Mucosa of stomach (tissue), 1 donor: ENCODE results near the gene C1QTNF12.
A peak's percentile ranks its signal among the peaks of the same experiment; 100 is the strongest.

ENCODE experiments used
- H3K27me3 ChIP-seq: one replicate; pipeline ENCODE4 v1.7.0; 2013; ENCODE audit warnings: mild to moderate bottlenecking, low read length; ENCODE audit not compliant: control insufficient read depth, insufficient read depth
- H3K36me3 ChIP-seq: one replicate; pipeline ENCODE4 v1.7.0; 2013; ENCODE audit warnings: low read length; ENCODE audit not compliant: control insufficient read depth, insufficient read depth
- H3K4me1 ChIP-seq: one replicate; pipeline ENCODE4 v1.7.0; 2013; ENCODE audit warnings: mild to moderate bottlenecking, low read length; ENCODE audit not compliant: control insufficient read depth, insufficient read depth
- H3K4me3 ChIP-seq: one replicate; pipeline ENCODE4 v1.7.0; 2013; ENCODE audit warnings: low read length
- H3K9ac ChIP-seq: one replicate; pipeline ENCODE4 v1.7.0; 2013; ENCODE audit warnings: mild to moderate bottlenecking, low read length, moderate library complexity
- H3K9me3 ChIP-seq: one replicate; pipeline ENCODE4 v1.7.0; 2013; ENCODE audit warnings: mild to moderate bottlenecking, low read length, moderate library complexity; ENCODE audit not compliant: control insufficient read depth
- donor health status: Pancreatic carcinoma.

Gene C1QTNF12

DNA sequence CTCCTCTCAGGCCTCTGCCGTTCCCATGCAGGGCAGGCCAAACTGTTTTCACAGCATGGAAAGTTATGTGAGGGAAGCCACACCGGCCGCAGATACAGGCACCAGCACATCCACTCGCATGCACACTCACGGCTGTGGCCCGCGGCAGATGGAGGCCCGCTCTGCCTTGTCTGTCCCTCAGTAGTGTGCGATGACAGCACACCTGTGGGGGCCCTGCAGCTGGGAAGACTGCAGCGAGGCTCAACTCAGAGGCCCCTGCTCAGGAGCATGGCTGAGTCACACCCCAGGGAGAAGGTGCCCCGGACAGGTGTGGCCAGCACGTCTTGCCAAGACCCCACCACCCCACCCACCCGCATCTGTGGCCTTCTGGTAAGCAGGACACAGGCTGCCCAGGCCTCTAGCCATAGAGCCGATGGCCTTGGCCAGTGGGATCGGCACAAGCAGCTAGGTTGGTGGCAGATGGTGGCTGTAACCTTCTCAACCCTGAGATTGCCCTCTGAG, 28.5 kb upstream of the C1QTNF12 start:
- Histone ChIP-seq H3K4me1 (peaks cover 31% of the 10 kb centered on the region), H3K36me3 (no peaks in the 10 kb centered on the region), H3K9ac (no peak overlapping the region), H3K9me3 (no peaks in the 10 kb centered on the region), H3K27me3 (no peaks in the 10 kb centered on the region), H3K4me3 (no peak overlapping the region)

DNA sequence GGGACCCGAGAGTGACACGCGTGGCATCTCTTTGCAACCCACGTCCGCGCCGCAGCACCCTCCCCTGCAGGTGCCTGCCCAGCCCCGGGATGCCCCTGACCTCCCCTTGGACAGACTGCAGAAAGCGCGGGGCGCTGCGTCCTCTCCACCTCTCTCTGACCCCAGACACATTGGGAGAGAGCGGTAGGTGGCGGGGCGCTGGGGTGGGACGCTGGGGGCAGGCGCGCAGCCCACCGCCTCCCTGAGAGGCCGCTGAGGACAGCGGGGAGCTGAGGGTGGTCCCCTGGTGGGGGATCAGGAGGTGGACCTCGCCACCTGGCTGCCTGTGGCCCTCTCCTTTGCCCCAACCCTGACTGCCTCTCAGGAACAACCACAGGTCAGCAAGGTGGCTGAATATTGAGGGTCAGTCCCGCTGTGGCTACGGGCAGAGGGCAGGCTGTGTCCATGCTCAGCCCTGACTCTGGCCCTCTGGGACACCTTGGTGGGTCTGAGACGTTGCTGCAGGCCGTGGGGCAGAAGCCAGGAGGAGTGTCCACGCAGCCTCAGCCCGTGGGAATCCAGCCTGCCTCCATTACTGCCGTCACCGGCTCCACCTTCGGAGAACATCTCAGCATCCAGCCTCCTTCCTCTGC, 27.9 kb upstream of the C1QTNF12 start:
- Histone ChIP-seq H3K36me3 (no peaks in the 10 kb centered on the region), H3K9ac (peak overlapping the region; percentile 53), H3K9me3 (no peaks in the 10 kb centered on the region), H3K4me3 (no peak overlapping the region), H3K27me3 (no peaks in the 10 kb centered on the region), H3K4me1 (peaks cover 31% of the 10 kb centered on the region)

DNA sequence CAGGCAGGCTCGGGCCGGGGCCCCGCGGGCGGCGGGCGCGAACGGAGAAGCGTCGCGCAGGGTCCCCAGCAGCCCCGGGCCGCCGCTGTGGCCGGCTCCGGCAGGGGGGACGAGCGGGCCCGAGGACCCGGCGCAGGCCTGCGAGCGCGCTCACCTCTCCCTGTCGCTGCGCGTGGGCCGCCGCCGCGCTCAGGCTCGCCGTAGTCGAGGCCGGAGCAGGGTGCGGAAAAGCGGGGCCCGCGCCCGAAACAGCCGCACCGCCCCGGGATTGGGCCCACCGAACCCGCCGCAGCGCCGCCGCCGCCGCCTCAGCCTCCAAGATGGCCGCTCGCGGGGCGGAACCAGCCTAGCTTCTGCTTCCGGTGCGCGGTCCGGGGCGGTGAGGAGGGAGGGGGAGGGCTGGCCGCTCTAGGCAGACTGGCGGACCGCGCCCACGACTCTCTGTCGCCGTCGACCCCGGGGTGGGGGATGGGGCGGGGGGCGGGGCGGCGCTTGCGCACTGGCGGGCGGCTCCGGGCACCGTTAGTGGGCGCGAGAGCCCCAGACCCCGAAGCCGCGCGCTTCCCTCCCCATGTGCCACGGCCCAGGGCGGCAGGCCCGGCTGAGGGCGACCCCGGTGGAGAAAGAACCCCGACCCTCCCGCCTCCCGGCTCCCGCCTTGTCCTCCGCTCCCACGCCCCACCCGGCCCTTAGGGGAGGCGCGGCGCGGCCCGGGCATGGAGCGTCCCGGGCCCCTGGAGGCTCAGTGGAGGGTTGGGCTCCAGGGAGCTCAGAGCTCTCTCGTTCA, 27.2 kb upstream of the C1QTNF12 start, which contains the start of gene UBE2J2:
TSS of gene UBE2J2 (minus strand) at position 343 of the 787 bp plus-strand sequence. CDS start 5,862 bp downstream, outside the sequence.
- H3K4me3 ChIP-seq: peak within 1 kb of the TSS; percentile 44
- no peaks in the 10 kb centered on the region for H3K36me3 ChIP-seq
- no peaks in the 10 kb centered on the region for H3K27me3 ChIP-seq
- H3K9me3 ChIP-seq: no peaks in the 10 kb centered on the region
- peak within 1 kb of the TSS; percentile 79 for H3K9ac ChIP-seq
- peaks cover 31% of the 10 kb centered on the region for H3K4me1 ChIP-seq

DNA sequence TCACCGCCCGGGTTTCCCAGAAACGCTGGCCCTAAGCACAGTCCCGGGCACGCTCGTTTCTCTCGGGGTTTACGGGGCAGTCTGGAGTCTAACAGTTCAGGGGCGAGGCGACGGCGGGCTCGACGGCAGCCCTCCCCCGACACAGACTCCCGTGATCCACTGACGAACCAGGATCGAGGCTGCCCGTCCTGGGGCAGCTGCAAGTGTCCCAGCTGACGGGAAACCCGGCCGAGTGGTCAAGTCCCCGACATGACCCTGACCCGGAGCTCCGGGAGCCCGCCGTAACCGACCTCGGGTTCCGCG, 26.6 kb upstream of the C1QTNF12 start:
- Histone ChIP-seq H3K36me3 (no peaks in the 10 kb centered on the region), H3K27me3 (no peaks in the 10 kb centered on the region), H3K9me3 (no peaks in the 10 kb centered on the region), H3K4me3 (peak overlapping the region; percentile 44), H3K9ac (peak overlapping the region; percentile 79), H3K4me1 (peaks cover 31% of the 10 kb centered on the region)

- Histone ChIP-seq H3K27me3 (no peaks in the 10 kb centered on the region), H3K9ac (peak overlapping the region; percentile 79), H3K4me1 (peaks cover 31% of the 10 kb centered on the region), H3K9me3 (no peaks in the 10 kb centered on the region), H3K4me3 (peak overlapping the region; percentile 44), H3K36me3 (peaks cover under 1% of the 10 kb centered on the region)
Observed at GRCh38 chr1:1272341-1273208, 26.1 kb upstream of the C1QTNF12 start.

- Histone ChIP-seq H3K27me3 (no peaks in the 10 kb centered on the region), H3K9me3 (no peaks in the 10 kb centered on the region), H3K9ac (no peak overlapping the region), H3K4me1 (peaks cover 31% of the 10 kb centered on the region), H3K36me3 (peaks cover 6% of the 10 kb centered on the region), H3K4me3 (no peak overlapping the region)
Observed at GRCh38 chr1:1270813-1271212, 24.3 kb upstream of the C1QTNF12 start.

DNA sequence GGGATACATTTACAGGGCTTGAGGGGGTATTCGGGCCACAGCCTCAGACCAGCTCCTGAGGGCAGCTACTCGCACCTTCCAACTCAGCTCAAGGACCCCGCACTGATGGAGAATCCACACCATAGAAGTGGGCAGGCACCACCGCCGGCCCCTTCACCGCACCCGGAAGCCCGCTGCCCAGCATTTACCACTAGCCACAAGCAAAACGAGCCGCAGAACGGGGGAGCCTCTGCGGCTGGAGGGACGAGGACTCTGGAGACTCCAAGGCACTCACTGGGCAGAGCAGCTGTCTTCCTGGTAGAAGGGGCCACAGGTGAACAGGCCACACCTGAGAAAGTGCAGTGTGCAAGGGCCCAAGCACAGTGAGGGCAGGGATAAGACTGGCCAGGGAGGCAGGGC, 21.8 kb upstream of the C1QTNF12 start:
- H3K4me3 ChIP-seq: no peak overlapping the region
- peaks cover 23% of the 10 kb centered on the region for H3K4me1 ChIP-seq
- no peaks in the 10 kb centered on the region for H3K27me3 ChIP-seq
- H3K36me3 ChIP-seq: peaks cover 6% of the 10 kb centered on the region
- H3K9me3 ChIP-seq: no peaks in the 10 kb centered on the region
- no peak overlapping the region for H3K9ac ChIP-seq

GRCh38 chr1:1267488-1268283, 21.2 kb upstream of the C1QTNF12 start:
- no peak overlapping the region for H3K4me3 ChIP-seq
- peaks cover 23% of the 10 kb centered on the region for H3K4me1 ChIP-seq
- no peaks in the 10 kb centered on the region for H3K9me3 ChIP-seq
- no peak overlapping the region for H3K9ac ChIP-seq
- H3K27me3 ChIP-seq: no peaks in the 10 kb centered on the region
- peaks cover 7% of the 10 kb centered on the region for H3K36me3 ChIP-seq

DNA sequence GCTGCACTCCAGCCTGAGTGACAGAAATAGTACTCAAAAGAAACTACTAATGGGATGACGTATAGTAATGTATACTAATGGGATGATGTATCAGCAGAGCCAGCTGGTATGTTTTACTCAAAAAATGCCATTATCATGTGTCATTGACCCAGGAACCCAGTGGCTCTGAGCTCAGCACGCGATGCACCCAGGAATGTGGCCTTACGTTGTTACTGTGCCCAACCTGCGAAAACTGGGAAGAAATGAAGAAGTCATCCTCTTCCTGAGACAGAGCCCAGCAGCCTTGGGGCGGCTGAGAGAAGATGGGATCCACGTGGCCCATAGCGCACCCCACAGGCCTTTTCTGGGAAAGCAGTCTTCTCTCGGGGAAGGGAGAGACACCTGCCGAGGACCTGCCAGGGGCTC, 18.3 kb upstream of the C1QTNF12 start:
- Histone ChIP-seq H3K4me3 (no peak overlapping the region), H3K9me3 (no peaks in the 10 kb centered on the region), H3K9ac (no peak overlapping the region), H3K27me3 (no peaks in the 10 kb centered on the region), H3K36me3 (peaks cover 20% of the 10 kb centered on the region), H3K4me1 (no peaks in the 10 kb centered on the region)

- no peak overlapping the region for H3K9ac ChIP-seq
- H3K4me1 ChIP-seq: no peaks in the 10 kb centered on the region
- H3K27me3 ChIP-seq: no peaks in the 10 kb centered on the region
- peaks cover 20% of the 10 kb centered on the region for H3K36me3 ChIP-seq
- no peaks in the 10 kb centered on the region for H3K9me3 ChIP-seq
- H3K4me3 ChIP-seq: no peak overlapping the region
Observed at GRCh38 chr1:1264026-1264425, 17.5 kb upstream of the C1QTNF12 start.

GRCh38 chr1:1262758-1263157, 16.2 kb upstream of the C1QTNF12 start:
- H3K4me1 ChIP-seq: peaks cover 4% of the 10 kb centered on the region
- H3K9me3 ChIP-seq: no peaks in the 10 kb centered on the region
- no peaks in the 10 kb centered on the region for H3K27me3 ChIP-seq
- peaks cover 20% of the 10 kb centered on the region for H3K36me3 ChIP-seq
- H3K9ac ChIP-seq: no peak overlapping the region
- H3K4me3 ChIP-seq: no peak overlapping the region
